ENCODE measurements around the gene ZNF397.

ZNF397 gene

DNA sequence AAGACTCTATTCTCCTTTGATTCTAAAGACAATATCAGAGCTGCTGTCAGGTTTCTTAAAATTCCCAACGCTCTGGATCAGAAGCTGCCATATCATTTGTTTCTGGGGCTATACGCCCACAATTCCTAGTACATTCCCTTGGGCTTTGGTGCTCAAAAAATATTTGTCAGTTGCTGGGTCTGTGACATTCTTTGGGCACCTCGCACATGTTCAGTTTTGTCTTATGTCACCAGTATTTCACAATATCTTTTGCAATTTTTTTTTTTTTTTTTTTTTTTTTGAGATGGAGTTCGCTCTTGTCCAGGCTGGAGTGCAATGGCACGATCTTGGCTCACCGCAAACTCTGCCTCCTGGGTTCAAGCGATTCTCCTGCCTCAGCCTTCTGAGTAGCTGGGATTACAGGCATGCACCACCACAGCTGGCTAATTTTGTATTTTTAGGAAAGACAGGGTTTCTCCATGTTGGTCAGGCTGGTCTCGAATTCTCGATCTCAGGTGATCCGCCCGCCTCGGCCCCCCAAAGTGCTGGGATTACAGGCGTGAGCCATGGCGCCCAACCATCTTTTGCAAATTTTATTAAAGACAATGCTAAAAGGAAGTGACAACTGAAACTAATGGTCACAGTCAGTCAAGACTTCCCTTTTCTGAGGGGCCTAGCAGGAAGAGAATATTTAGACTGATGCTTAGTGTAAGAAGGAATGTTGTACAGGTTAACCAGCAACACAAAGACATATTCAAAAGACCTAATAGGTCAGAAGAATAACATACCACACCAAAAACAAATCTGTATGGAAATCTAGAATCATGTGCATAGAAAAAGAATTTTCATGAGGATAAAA, 6.8 kb downstream of the ZNF397 start:
- TF ChIP-seq, protein P1, sequence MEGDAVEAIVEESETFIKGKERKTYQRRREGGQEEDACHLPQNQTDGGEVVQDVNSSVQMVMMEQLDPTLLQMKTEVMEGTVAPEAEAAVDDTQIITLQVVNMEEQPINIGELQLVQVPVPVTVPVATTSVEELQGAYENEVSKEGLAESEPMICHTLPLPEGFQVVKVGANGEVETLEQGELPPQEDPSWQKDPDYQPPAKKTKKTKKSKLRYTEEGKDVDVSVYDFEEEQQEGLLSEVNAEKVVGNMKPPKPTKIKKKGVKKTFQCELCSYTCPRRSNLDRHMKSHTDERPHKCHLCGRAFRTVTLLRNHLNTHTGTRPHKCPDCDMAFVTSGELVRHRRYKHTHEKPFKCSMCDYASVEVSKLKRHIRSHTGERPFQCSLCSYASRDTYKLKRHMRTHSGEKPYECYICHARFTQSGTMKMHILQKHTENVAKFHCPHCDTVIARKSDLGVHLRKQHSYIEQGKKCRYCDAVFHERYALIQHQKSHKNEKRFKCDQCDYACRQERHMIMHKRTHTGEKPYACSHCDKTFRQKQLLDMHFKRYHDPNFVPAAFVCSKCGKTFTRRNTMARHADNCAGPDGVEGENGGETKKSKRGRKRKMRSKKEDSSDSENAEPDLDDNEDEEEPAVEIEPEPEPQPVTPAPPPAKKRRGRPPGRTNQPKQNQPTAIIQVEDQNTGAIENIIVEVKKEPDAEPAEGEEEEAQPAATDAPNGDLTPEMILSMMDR (IDR thresholded peaks at IDR 0.05) = no peak
- TF ChIP-seq ZFX (IDR thresholded peaks at IDR 0.05; ENCODE audit: borderline replicate concordance) = no peak
- H3K27ac ChIP-seq = no peak overlapping the region

DNA sequence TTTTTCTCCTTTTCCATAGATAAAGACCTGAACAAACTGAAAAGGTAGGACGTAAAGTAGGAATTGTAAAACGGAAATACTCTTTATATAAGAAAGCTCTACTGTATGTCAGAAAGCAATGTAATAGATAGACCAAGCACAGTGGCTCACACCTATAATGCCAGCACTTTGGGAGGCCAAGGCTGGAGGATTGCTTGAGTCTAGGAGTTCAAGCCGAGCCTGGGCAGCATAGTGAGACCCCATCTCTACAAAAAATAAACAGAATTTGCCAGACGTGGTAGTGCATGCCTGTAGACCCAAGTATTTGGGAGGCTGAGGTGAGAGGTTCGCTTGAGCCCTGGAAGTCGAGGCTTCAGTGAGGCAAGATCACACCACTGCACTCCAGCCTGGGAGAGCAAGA, 7.6 kb downstream of the ZNF397 start:
- TF ChIP-seq, protein P1 (IDR thresholded peaks at IDR 0.05) = no peak
- TF ChIP-seq ZFX (IDR thresholded peaks at IDR 0.05; ENCODE audit: borderline replicate concordance) = no peak
- H3K27ac ChIP-seq = no peak overlapping the region

DNA sequence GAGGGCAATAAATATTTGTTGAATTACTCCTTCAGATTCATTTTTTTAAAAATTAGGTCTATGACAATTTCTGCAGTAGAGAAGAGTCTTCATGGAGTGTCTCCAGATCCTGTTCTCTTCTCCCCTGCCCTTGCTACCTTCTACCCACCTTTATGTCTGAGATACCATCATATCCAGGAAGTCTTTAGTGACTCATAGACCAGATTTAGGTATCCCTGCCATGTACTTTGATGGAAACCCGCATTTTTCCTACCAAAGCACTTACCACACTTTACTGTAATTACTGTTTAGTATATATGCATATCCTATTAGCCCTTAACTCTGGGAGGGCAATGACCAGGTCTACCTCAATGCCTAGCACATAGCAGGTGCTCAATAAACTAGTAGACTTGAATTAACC, 11.6 kb downstream of the ZNF397 start:
- H3K27ac ChIP-seq = no peak overlapping the region
- TF ChIP-seq ZFX (IDR thresholded peaks at IDR 0.05; ENCODE audit: borderline replicate concordance) = no peak
- TF ChIP-seq, protein P1 (IDR thresholded peaks at IDR 0.05) = no peak

DNA sequence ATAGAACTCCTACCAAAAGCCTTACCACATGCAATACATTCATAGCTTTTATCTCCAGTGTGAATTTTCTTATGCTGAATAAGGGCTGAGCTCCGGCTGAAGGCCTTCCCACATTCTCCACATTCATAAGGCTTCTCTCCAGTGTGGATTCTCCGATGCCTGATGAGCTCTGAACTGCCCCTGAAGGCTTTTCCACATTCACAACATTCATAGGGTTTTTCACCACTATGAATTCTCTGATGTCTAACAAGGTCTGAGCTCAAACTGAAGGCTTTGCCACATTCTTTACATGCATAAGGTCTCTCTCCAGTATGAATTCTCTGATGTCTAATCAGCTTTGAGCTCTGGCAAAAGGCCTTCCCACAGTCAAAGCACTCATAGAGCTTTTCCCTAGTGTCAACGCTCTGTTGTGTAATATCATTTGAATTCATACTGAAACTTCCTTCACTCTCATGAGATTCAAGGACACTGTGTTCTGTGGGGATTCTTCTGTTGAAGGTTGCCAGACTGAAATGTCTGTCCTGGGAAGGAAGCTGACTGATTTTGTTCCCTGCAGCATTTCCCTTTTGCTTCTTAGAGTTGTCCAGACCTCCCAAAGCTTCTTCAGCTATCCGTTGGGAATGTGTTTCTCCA, 12.9 kb downstream of the ZNF397 start:
- no peak overlapping the region for H3K27ac ChIP-seq
- TF ChIP-seq, protein P1 (IDR thresholded peaks at IDR 0.05) = no peak

DNA sequence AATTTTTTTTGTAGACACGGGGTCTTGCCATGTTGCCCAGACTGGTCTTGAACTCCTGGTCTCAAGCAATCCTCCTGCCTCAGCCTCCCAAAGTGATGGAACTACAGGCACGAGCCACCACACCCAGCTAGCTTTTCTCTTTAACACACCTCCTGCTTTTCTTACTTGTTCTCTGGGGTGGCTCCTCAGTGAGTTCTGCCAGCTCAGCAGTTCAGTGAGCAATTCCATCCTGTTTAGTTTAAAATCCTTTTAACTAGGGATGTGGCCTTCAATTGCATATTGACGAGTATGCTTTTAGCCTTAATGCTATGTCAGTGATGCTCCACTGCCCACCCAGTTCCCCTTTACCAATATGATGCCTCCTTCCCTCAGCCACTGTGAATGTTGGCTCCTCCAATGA, 16.1 kb downstream of the ZNF397 start:
- TF ChIP-seq, protein P1 (IDR thresholded peaks at IDR 0.05) = no peak
- no peak for TF ChIP-seq ZFX (IDR thresholded peaks at IDR 0.05; ENCODE audit: borderline replicate concordance)
- H3K27ac ChIP-seq = no peak overlapping the region

DNA sequence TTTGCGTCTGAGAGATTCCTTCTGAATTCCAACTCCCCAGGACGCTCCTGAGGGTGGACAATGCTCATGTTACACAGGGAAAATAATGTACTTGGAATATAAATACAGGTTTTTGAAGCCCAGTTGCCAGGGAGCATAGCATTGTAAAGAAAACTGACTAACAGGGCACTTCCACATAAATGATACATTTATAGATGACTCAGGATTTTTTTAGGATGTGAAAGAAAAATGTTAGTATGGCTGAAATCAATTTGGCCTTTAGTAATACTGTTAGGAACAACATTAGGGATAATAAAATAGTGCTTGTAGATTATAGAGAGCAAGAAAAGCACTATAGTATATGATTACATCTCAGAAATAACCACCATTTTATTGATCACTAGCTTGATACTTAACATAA, 23.6 kb downstream of the ZNF397 start:
- no peak for TF ChIP-seq ZFX (IDR thresholded peaks at IDR 0.05; ENCODE audit: borderline replicate concordance)
- TF ChIP-seq, protein P1 (IDR thresholded peaks at IDR 0.05) = no peak
- no peak overlapping the region for H3K27ac ChIP-seq

DNA sequence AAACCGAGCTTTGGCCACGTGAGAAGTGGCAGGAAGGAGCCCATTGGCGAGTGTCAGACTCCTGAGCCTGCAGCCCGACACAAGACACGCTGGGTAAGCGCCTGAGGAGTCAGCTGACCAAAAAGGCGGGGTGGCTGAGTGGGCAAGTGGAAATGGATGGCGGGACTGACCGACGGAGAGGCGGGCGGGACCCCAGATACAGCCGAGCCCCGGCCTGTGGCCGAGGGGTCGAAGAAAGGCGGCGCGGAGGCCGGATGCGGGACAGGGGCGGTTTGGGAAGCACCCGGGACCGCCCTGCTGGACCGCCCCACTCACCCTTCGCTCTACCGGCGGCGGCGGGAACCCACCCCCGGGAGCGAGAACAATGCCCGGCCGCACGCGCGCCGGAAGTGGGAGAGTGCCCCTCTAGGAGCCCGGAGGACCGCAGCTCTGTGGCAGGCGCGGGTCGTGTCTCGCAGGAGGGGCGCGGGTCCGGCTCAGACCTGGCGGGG, 26.4 kb downstream of the ZNF397 start:
- H3K27ac ChIP-seq = no peak overlapping the region

More for the DNA sequence above, 26.4 kb downstream of the ZNF397 start:
- TF ChIP-seq, protein P1 (IDR thresholded peaks at IDR 0.05) = no peak
- no peak for TF ChIP-seq ZFX (IDR thresholded peaks at IDR 0.05; ENCODE audit: borderline replicate concordance)
